Endothelial cell of umbilical vein (primary cell): ENCODE results near the gene WDR72. TPM values are rescaled to one million over a fixed set of nuclear protein-coding genes. Genes with fewer than 3 reads are reported as not detected.

Source experiments
- BruUV-seq: library from RNA; stranded (reverse); fragments of 400-500 nt; replicated peaks from 2 replicates; lab custom pipeline; 2021; lab: Mats Ljungman, UMichigan
- CTCF ChIA-PET: fragments of 300-600, 350-600 bp; sonication (Branson Sonifier 250); formaldehyde crosslinking; loops from one replicate; lab custom pipeline; 2021; ENCODE audit warnings: antibody characterized with exemption, inconsistent platforms; lab: Charles Lee
- POLR2A ChIA-PET: fragments of 300-600, 350-600 bp; sonication (Branson Sonifier 250); formaldehyde crosslinking; loops from one replicate; lab custom pipeline; 2021; ENCODE audit warnings: antibody characterized with exemption, inconsistent platforms; lab: Charles Lee
- DNase-seq: peaks from one replicate; pipeline ENCODE4 v3.0.0-alpha.2; 2011; ENCODE audit warnings: low read depth, low spot score
- FAIRE-seq: peaks from 2 replicates; lab custom pipeline; 2011; peaks lifted over from hg19 to GRCh38; lab: Jason Lieb, UNC
- H2AFZ ChIP-seq: 2 replicates; pipeline ENCODE4 v1.6.0; 2012; ENCODE audit warnings: low read depth, low read length, control low read depth, inconsistent platforms
- H3K27ac ChIP-seq: 2 replicates; pipeline ENCODE4 v1.5.1; 2011; ENCODE audit warnings: low read depth, mild to moderate bottlenecking, control low read depth, low read length, moderate library complexity; ENCODE audit not compliant: insufficient read depth
- H3K27me3 ChIP-seq, 2 experiments: 2 replicates each; pipeline versions ENCODE4 v1.6.0 to v1.6.1; 2011; ENCODE audit warnings: low read length in 2 of 2, mixed read lengths in 1 of 2; ENCODE audit not compliant: control insufficient read depth in 2 of 2, insufficient read depth in 2 of 2
- H3K36me3 ChIP-seq, 2 experiments: 2 replicates in 1 of 2; 3 replicates in 1 of 2; pipeline ENCODE4 v1.5.1; 2011; ENCODE audit warnings: low read length in 2 of 2, mild to moderate bottlenecking in 1 of 2, moderate library complexity in 1 of 2; ENCODE audit not compliant: control insufficient read depth in 2 of 2, insufficient read depth in 2 of 2; ENCODE audit errors: extremely low read depth in 1 of 2
- H3K4me1 ChIP-seq: 3 replicates; pipeline ENCODE4 v1.5.1; 2011; ENCODE audit warnings: mild to moderate bottlenecking, low read length; ENCODE audit not compliant: control insufficient read depth, insufficient read depth; ENCODE audit errors: extremely low read depth
- H3K4me2 ChIP-seq: 2 replicates; pipeline ENCODE4 v1.6.1; 2011; ENCODE audit warnings: low read length, control low read depth, mixed read lengths; ENCODE audit not compliant: insufficient read depth
- H3K4me3 ChIP-seq, 3 experiments: fragments of 200-600 bp in 1 of 3; sonication (generic), shearing (Covaris generic) in 1 of 3; replicated peaks in 1 of 3; 2 replicates each; pipeline ENCODE4 v1.5.1; 2011 to 2016; ENCODE audit warnings: control low read depth in 3 of 3, low read length in 3 of 3, mild to moderate bottlenecking in 2 of 3, inconsistent platforms in 1 of 3, low read depth in 1 of 3, moderate library complexity in 1 of 3; ENCODE audit not compliant: insufficient read depth in 1 of 3
- H3K79me2 ChIP-seq: 2 replicates; pipeline ENCODE4 v1.6.0; 2012; ENCODE audit warnings: low read length, inconsistent platforms; ENCODE audit not compliant: control insufficient read depth, insufficient read depth
- H3K9ac ChIP-seq: replicated peaks from 2 replicates; pipeline ENCODE3; 2011; ENCODE audit warnings: low read length, control low read depth; ENCODE audit not compliant: insufficient read depth; ENCODE audit errors: extremely low read depth
- H3K9me1 ChIP-seq: replicated peaks from 3 replicates; pipeline ENCODE4 v1.6.0; 2011; ENCODE audit warnings: mild to moderate bottlenecking, low read length; ENCODE audit not compliant: control insufficient read depth, insufficient read depth; ENCODE audit errors: extremely low read depth
- H3K9me3 ChIP-seq: replicated peaks from 2 replicates; pipeline ENCODE4 v1.5.1; 2012; ENCODE audit warnings: low read length, inconsistent platforms; ENCODE audit not compliant: control insufficient read depth, insufficient read depth
- H4K20me1 ChIP-seq: replicated peaks from 2 replicates; pipeline ENCODE3; 2011; ENCODE audit warnings: mild to moderate bottlenecking, low read length; ENCODE audit not compliant: control insufficient read depth, insufficient read depth; ENCODE audit errors: extremely low read depth
- CTCF ChIP-seq, 2 donors: IDR thresholded peaks; 1 replicate in 1 of 2; 2 replicates in 1 of 2; pipeline ENCODE4 v1.5.1; 2011; ENCODE audit warnings: low read length in 2 of 2, mild to moderate bottlenecking in 2 of 2, moderate library complexity in 2 of 2, control low read depth in 1 of 2, inconsistent platforms in 1 of 2, low read depth in 1 of 2; ENCODE audit not compliant: insufficient read depth in 1 of 2; ENCODE audit errors: extremely low read depth in 1 of 2
- EZH2 ChIP-seq: IDR thresholded peaks from 2 replicates; pipeline ENCODE4 v1.6.1; 2012; ENCODE audit warnings: borderline replicate concordance, low read depth, mild to moderate bottlenecking, moderate library complexity, low read length, inconsistent platforms; ENCODE audit not compliant: severe bottlenecking
- FOS ChIP-seq: IDR thresholded peaks from 2 replicates; pipeline ENCODE4 v1.6.1; 2011; ENCODE audit warnings: mild to moderate bottlenecking, low read length, moderate library complexity, borderline replicate concordance; ENCODE audit not compliant: insufficient read depth
- GATA2 ChIP-seq: IDR thresholded peaks from 2 replicates; pipeline ENCODE4 v1.7.0; 2011; ENCODE audit warnings: low read depth, mild to moderate bottlenecking, moderate library complexity, mixed read lengths, low read length; ENCODE audit not compliant: insufficient read length, insufficient read depth
- JUN ChIP-seq: IDR thresholded peaks from 2 replicates; pipeline ENCODE4 v1.6.1; 2011; ENCODE audit warnings: borderline replicate concordance, low read depth; ENCODE audit not compliant: insufficient read length, insufficient read depth
- MAX ChIP-seq: IDR thresholded peaks from 2 replicates; pipeline ENCODE4 v1.6.1; 2011; ENCODE audit not compliant: insufficient read depth, insufficient read length
- POLR2A ChIP-seq: IDR thresholded peaks from 2 replicates; pipeline ENCODE4 v1.6.1; 2012; ENCODE audit warnings: low read depth, mild to moderate bottlenecking, control low read depth, low read length
- POLR2AphosphoS5 ChIP-seq: IDR thresholded peaks from 2 replicates; pipeline ENCODE4 v1.6.1; 2012; ENCODE audit warnings: low read depth, mild to moderate bottlenecking, control low read depth, low read length, moderate library complexity; ENCODE audit not compliant: insufficient read depth
- dilution Hi-C: fragments of 300-500 bp; cut with MboI; formaldehyde crosslinking; loops from one replicate; pipeline ENCODE4 v1.15.0; 2019; ENCODE audit warnings: low sequenced_read_pairs; ENCODE audit not compliant: extremely low pct_ligation_motif_present
- intact Hi-C: fragments of 100-400 bp; cut with micrococcal nuclease; formaldehyde crosslinking; loops from one replicate; pipeline ENCODE4 v1.10.0; 2022
- polyA plus RNA-seq, 4 experiments: library from polyadenylated mRNA; depleted of rRNA in 3 of 4; stranded (reverse) in 3 of 4; unstranded in 1 of 4; fragments of >200 nt; gene quantifications; 2 replicates each; pipeline versions ENCODE4 v1.2.1 to v1.2.3, GENCODE V29; 2011 to 2012; ENCODE audit warnings: missing spikeins in 1 of 4
- total RNA-seq: library from RNA; stranded (reverse); gene quantifications from 2 replicates; pipeline ENCODE4 v1.2.3, GENCODE V29; 2021

Gene WDR72
- total and polyA plus RNA-seq, 2 donors (not counting 3 experiments of a cell fraction or from before 2014, with no cell fraction given), result not detected

GRCh38 chr15:53618461-53618860, 141.0 kb downstream of the WDR72 start:
- Histone ChIP-seq H3K4me2 (no peak overlapping the region), H3K36me3 (no peaks in the 10 kb centered on the region), H3K4me1 (no peaks in the 10 kb centered on the region), H3K9me1 (no peaks in the 10 kb centered on the region), H3K9ac (no peak overlapping the region), H3K9me3 (no peaks in the 10 kb centered on the region), H3K27me3 (peaks cover 0 to 11% of the 10 kb centered on the region in 2 experiments), H4K20me1 (no peaks in the 10 kb centered on the region), H3K4me3 (no peak overlapping the region), H2AFZ (no peak overlapping the region), H3K27ac (no peak overlapping the region), H3K79me2 (no peaks in the 10 kb centered on the region)
- CTCF ChIA-PET, result no interaction called here
- no peak for TF ChIP-seq POLR2AphosphoS5
- no peak for TF ChIP-seq FOS
- no peak for TF ChIP-seq EZH2
- intact Hi-C loops, result no loop called here
- dilution Hi-C loops, result no loop called here
- DNase-seq (no peak), FAIRE-seq (no peak)
- BruUV-seq, result no TSS peak
- POLR2A ChIA-PET, result no interaction called here

DNA sequence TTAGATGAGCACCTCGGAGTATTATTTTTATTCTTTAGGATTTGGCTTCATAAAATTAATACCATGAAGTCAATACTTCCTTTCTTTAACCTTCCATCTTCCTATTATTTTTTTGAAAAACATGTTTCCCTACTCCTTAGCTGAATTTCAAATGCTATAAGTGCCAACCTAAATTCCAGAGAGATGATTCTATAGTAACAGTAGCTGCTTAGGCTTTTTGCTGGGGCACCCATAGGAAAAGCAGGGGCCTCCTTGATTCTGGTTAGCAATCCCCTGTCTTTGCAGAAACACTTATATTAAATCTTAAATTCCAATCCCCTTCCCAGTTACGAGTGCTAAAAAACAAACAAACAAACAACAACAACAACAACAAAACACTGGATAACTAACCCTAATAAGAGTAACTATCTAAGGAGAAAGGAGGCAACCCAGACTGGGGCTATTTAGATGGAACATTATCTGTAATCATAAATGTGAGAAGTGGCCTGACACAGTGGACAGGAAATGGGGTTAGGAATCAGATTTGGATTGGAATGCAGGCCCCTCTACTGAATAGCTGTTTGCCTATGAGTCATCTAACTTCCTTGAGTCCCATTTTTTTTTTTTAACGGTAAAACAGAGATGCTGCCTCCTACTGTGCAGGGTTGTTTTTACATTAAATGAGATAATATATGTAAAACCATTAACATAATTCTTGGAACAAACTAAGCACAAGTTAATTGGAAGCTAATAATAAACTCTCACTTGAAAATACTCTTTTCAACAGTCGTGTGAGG, 148.1 kb downstream of the WDR72 start:
- Histone ChIP-seq H3K4me3 (no peak overlapping the region), H3K27ac (peak overlapping the region; percentile 85), H3K79me2 (no peaks in the 10 kb centered on the region), H3K9ac (peak overlapping the region; percentile 41), H3K36me3 (no peaks in the 10 kb centered on the region), H3K9me1 (no peaks in the 10 kb centered on the region), H3K9me3 (no peaks in the 10 kb centered on the region), H2AFZ (no peak overlapping the region), H3K4me2 (peak overlapping the region; percentile 81), H4K20me1 (no peaks in the 10 kb centered on the region), H3K4me1 (peaks cover 18% of the 10 kb centered on the region), H3K27me3 (no peaks in the 10 kb centered on the region)
- FAIRE-seq (peak; percentile 87), DNase-seq (peak; percentile 97)
- TSS peak; percentile 64 for BruUV-seq
- ChIA-PET POLR2A (no interaction called here), CTCF (interaction anchor here (0.8 to 1.7 kb wide), 7 partner anchors 10 to 17 kb away, joined by 3 to 5 read pairs (median 3); no protein-coding TSS in a partner anchor)
- TF ChIP-seq POLR2AphosphoS5, result peak; percentile 84
- no peak for TF ChIP-seq MAX
- peak; percentile 49 for TF ChIP-seq POLR2A
- TF ChIP-seq GATA2, result peak; percentile 89
- TF ChIP-seq JUN, result peak; percentile 97
- peak; percentile 16 for TF ChIP-seq CTCF (IDR thresholded peaks at IDR 0.05; ENCODE audit: extremely low read depth in 1 of 2, insufficient read depth in 1 of 2, low read depth in 1 of 2, low read length in 2 of 2)
- TF ChIP-seq EZH2, result no peak
- TF ChIP-seq FOS, result peak; percentile 93
- intact Hi-C loops (loop anchor here (1.0 to 5.0 kb wide), 3 partner anchors 25 to 829 kb away; no protein-coding TSS in a partner anchor), dilution Hi-C loops (no loop called here)
